ENCODE measurements around the gene KIF5C. TPM values are rescaled to one million over a fixed set of nuclear protein-coding genes. Genes with fewer than 3 reads are reported as not detected.

Gene KIF5C
- total and polyA plus RNA-seq, 2 experiments from 2014 or later, result 0.11 to 0.19 TPM

DNA sequence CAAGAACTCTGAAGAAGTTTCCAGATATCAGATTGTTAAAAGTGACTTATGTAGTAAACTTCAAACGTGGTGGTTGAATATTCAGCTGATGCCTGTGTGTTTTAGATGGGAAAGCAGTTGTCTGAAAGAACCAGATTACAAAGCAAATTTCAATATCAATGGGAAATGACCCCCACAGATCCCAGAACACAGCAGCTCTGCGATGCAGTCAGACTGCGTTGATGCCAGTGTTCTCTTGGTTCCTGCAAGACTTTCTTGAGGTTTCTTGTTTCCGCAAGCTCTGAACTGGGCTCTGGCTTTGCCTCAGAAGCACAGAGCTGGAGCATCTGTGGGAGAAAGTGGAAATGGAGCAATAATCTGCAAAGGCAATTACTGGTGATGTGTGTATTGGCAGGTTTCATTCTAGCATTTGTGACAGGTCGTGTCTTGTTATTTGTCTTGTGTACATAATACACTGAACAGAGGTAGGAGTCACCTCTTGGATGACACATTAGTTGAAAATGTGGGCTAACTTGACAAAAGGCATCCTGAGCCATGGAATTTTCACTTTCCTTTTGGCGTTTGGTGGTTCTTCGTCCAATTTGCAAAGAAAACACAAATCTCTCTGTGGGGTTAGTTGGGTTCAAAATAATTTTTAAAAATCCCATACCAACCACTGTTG is 152.7 kb downstream of the KIF5C start:
- no peak for TF ChIP-seq EZH2phosphoT487 (IDR thresholded peaks at IDR 0.05; ENCODE audit: insufficient read depth, low read depth)
- TF ChIP-seq EZH2 (IDR thresholded peaks at IDR 0.05; ENCODE audit: insufficient read depth, poor library complexity, severe bottlenecking), result no peak

DNA sequence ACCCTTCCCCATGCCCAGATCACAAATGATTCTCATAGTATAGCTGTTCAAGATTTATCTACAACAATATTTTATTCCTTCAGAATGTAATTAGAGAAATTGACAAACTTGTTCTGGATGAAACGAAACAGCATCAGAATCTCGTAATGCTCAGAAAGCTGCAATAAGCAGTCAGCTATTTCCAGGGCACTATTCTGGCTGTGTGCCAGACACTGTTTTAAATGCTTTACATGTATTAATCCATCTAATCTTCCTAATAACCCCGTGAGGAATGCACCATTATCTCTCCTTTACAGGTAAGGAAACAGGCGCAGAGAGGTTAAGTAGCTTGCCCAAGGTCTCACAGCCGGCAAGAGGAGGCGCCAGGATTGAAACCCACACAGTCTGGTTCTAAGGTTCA is 153.3 kb downstream of the KIF5C start:
- no peak for DNase-seq
- H2AFZ ChIP-seq, result no peak overlapping the region
- H3K79me2 ChIP-seq (ENCODE audit: insufficient read depth), result no peaks in the 10 kb centered on the region
- in situ Hi-C loops (cut with MboI), result no loop called here
- no peaks in the 10 kb centered on the region for H3K36me3 ChIP-seq (ENCODE audit: low read depth)
- 70 to 72% methylated on average over 6 of the region's 6 CpGs for WGBS, 2 experiments (ENCODE audit: low coverage in 1 of 2, low lambda C conversion rate in 2 of 2, missing lambda C conversion rate in 2 of 2)
- no peaks in the 10 kb centered on the region for H3F3A ChIP-seq (ENCODE audit: insufficient read depth)
- no peaks in the 10 kb centered on the region for H3K4me1 ChIP-seq (ENCODE audit: insufficient read depth)
- peaks cover 20% of the 10 kb centered on the region; the same call in 1 of the 2 replicates for H3K27me3 ChIP-seq (replicated peaks; ENCODE audit: insufficient read depth)
- H3K27ac ChIP-seq, result no peak overlapping the region
- H3K4me3 ChIP-seq, result no peak overlapping the region
- H3K4me2 ChIP-seq (ENCODE audit: unreplicated experiment), result no peak overlapping the region
- H3K9ac ChIP-seq, result no peak overlapping the region
- H4K20me1 ChIP-seq (ENCODE audit: insufficient read depth), result no peaks in the 10 kb centered on the region
- H3K9me2 ChIP-seq (ENCODE audit: insufficient read depth), result no peaks in the 10 kb centered on the region
- TF ChIP-seq EZH2 (IDR thresholded peaks at IDR 0.05; ENCODE audit: insufficient read depth, poor library complexity, severe bottlenecking), result no peak
- no peaks in the 10 kb centered on the region for H3K9me3 ChIP-seq (ENCODE audit: low read depth)

More for the DNA sequence above, 152.7 kb downstream of the KIF5C start:
- no peak for DNase-seq
- 66 to 71% methylated on average over 7 of the region's 7 CpGs for WGBS, 2 experiments (ENCODE audit: low coverage in 1 of 2, low lambda C conversion rate in 2 of 2, missing lambda C conversion rate in 2 of 2)
- no peak overlapping the region for H3K27ac ChIP-seq
- H3K9ac ChIP-seq, result no peak overlapping the region
- no peaks in the 10 kb centered on the region for H3F3A ChIP-seq (ENCODE audit: insufficient read depth)
- H2AFZ ChIP-seq, result no peak overlapping the region
- no peaks in the 10 kb centered on the region for H3K36me3 ChIP-seq (ENCODE audit: low read depth)
- H4K20me1 ChIP-seq (ENCODE audit: insufficient read depth), result no peaks in the 10 kb centered on the region
- H3K27me3 ChIP-seq (replicated peaks; ENCODE audit: insufficient read depth), result peaks cover 20% of the 10 kb centered on the region; the same call in 1 of the 2 replicates
- no peak overlapping the region for H3K4me2 ChIP-seq (ENCODE audit: unreplicated experiment)
- H3K79me2 ChIP-seq (ENCODE audit: insufficient read depth), result no peaks in the 10 kb centered on the region
- H3K9me3 ChIP-seq (ENCODE audit: low read depth), result no peaks in the 10 kb centered on the region
- no peaks in the 10 kb centered on the region for H3K4me1 ChIP-seq (ENCODE audit: insufficient read depth)
- H3K9me2 ChIP-seq (ENCODE audit: insufficient read depth), result no peaks in the 10 kb centered on the region
- in situ Hi-C loops (cut with MboI), result no loop called here
- no peak overlapping the region for H3K4me3 ChIP-seq

DNA sequence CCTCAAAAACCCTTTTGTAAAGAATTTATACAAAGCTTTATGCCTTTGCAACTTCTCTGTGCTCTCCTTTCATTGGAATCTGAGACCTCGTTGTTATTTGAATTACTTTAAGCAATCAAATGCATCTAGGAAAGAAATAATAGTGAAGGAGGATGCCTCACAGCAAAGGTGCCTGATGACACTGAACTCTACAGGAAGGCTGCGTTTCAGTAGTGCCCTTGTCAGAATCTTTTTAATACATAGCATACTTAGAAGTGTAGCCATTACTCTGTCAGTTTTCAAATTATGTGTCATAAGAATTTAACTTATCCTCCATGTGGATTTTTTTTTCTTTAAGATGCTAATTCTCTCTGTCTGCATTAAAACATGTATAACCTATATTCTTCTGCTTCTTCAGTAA is 153.9 kb downstream of the KIF5C start:
- 58 to 69% methylated on average over 2 of the region's 2 CpGs for WGBS, 2 experiments (ENCODE audit: low coverage in 1 of 2, low lambda C conversion rate in 2 of 2, missing lambda C conversion rate in 2 of 2)
- H3K9me2 ChIP-seq (ENCODE audit: insufficient read depth), result no peaks in the 10 kb centered on the region
- H4K20me1 ChIP-seq (ENCODE audit: insufficient read depth), result no peaks in the 10 kb centered on the region
- H2AFZ ChIP-seq, result no peak overlapping the region
- no peaks in the 10 kb centered on the region for H3K79me2 ChIP-seq (ENCODE audit: insufficient read depth)
- DNase-seq, result no peak
- no peaks in the 10 kb centered on the region for H3K9me3 ChIP-seq (ENCODE audit: low read depth)
- H3K4me2 ChIP-seq (ENCODE audit: unreplicated experiment), result no peak overlapping the region
- H3K27me3 ChIP-seq (replicated peaks; ENCODE audit: insufficient read depth), result peaks cover 20% of the 10 kb centered on the region; the same call in 1 of the 2 replicates
- no peaks in the 10 kb centered on the region for H3K4me1 ChIP-seq (ENCODE audit: insufficient read depth)
- in situ Hi-C loops (cut with MboI), result no loop called here
- no peaks in the 10 kb centered on the region for H3F3A ChIP-seq (ENCODE audit: insufficient read depth)
- H3K27ac ChIP-seq, result no peak overlapping the region
- no peak overlapping the region for H3K4me3 ChIP-seq
- no peaks in the 10 kb centered on the region for H3K36me3 ChIP-seq (ENCODE audit: low read depth)
- TF ChIP-seq EZH2phosphoT487 (IDR thresholded peaks at IDR 0.05; ENCODE audit: insufficient read depth, low read depth) (no peak), EZH2 (IDR thresholded peaks at IDR 0.05; ENCODE audit: insufficient read depth, poor library complexity, severe bottlenecking) (no peak)
- H3K9ac ChIP-seq, result no peak overlapping the region

DNA sequence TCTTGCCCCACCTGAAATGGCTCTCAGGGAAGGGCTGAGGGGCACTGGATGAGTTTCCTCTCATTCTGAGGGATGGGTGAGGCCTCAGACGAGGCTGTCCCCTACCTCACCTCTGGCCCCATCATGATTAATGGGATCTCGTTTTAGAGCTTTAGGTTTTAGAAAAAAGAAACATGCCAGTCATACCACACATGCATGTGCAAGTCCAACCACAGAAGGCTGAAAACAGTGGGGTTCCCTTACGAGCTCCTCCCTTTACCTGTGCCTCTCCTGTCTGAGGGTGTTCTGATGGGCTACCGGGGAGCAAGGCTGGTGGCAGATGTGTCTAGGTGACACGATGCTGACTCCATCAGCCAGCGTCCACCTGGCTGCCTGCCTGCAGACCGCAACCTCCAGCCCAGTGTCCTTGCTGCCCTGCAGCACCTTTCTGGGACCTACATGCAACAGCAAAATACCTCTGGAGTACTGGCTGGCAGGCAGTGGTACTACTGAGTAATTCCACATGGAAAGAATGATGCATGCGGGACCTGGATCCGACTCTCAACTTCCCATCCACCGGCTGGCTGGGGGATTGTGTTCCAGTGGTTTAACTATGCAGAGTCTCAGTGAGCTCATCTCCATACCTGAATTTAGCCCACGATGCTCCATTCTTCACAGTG is 154.4 kb downstream of the KIF5C start:
- Histone ChIP-seq H3K27ac (no peak overlapping the region), H4K20me1 (ENCODE audit: insufficient read depth) (no peaks in the 10 kb centered on the region), H3K9me3 (ENCODE audit: low read depth) (no peaks in the 10 kb centered on the region), H3F3A (ENCODE audit: insufficient read depth) (no peaks in the 10 kb centered on the region), H3K4me3 (no peak overlapping the region), H2AFZ (no peak overlapping the region), H3K4me2 (ENCODE audit: unreplicated experiment) (no peak overlapping the region), H3K9ac (no peak overlapping the region), H3K79me2 (ENCODE audit: insufficient read depth) (no peaks in the 10 kb centered on the region), H3K27me3 (replicated peaks; ENCODE audit: insufficient read depth) (peaks cover 20% of the 10 kb centered on the region; the same call in 1 of the 2 replicates), H3K36me3 (ENCODE audit: low read depth) (no peaks in the 10 kb centered on the region), H3K4me1 (ENCODE audit: insufficient read depth) (no peaks in the 10 kb centered on the region), H3K9me2 (ENCODE audit: insufficient read depth) (no peaks in the 10 kb centered on the region)
- in situ Hi-C loops (cut with MboI), result no loop called here
- TF ChIP-seq EZH2phosphoT487 (IDR thresholded peaks at IDR 0.05; ENCODE audit: insufficient read depth, low read depth), result no peak
- TF ChIP-seq EZH2 (IDR thresholded peaks at IDR 0.05; ENCODE audit: insufficient read depth, poor library complexity, severe bottlenecking), result no peak
- DNase-seq, result no peak
- WGBS, 2 experiments (ENCODE audit: low coverage in 1 of 2, low lambda C conversion rate in 2 of 2, missing lambda C conversion rate in 2 of 2), result 35 to 38% methylated on average over 11 of the region's 11 CpGs

Measured in GM23248 (cell line).